Measurements from ENCODE around the gene KLF6.

The KLF6 gene

DNA sequence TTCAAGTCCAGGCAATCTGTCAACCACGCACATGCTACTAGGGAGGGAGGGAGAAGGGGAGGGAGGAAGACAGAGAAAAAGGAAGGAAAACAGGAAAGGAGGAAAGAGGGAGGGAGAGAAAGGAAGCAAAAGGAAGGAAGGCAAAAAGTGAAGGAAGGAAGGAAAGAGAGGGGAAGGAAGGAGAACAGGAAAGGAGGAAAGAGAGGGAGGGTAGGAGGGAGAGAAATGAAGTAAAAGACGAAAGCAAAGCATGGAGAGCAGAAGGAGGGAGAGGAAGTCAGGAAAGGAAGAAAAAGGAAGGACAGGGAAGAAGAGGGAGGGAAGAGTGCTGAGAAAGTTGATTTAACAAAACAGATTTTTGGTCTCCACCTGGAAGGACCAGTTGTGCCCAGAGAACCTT lies 25.6 kb downstream of the KLF6 start:
- FAIRE-seq (no peak), DNase-seq (ENCODE audit: insufficient read length, low spot score) (no peak)

DNA sequence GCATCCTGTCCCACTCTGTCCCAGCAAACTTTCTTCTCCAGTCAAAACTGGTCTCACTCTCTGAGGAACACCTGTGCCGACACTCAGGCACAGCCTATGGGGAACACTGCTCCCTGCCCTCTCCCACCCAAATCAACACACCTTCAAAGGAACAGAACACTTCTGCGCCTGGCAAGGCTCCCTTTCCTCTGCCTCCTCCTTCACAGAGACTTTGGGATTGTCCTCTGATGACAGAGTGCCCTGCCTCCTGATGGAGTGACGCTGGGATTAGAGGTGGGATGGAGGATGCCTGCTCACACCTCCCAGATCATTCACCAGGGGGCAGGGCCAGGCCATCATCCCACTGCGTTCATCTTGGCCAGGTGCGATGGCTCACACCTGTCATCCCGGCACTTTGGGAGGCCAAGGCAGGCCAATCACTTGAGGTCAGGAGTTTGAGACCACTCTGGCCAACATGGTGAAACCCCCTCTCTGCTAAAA lies 26.5 kb downstream of the KLF6 start:
- FAIRE-seq (no peak), DNase-seq (ENCODE audit: insufficient read length, low spot score) (no peak)

DNA sequence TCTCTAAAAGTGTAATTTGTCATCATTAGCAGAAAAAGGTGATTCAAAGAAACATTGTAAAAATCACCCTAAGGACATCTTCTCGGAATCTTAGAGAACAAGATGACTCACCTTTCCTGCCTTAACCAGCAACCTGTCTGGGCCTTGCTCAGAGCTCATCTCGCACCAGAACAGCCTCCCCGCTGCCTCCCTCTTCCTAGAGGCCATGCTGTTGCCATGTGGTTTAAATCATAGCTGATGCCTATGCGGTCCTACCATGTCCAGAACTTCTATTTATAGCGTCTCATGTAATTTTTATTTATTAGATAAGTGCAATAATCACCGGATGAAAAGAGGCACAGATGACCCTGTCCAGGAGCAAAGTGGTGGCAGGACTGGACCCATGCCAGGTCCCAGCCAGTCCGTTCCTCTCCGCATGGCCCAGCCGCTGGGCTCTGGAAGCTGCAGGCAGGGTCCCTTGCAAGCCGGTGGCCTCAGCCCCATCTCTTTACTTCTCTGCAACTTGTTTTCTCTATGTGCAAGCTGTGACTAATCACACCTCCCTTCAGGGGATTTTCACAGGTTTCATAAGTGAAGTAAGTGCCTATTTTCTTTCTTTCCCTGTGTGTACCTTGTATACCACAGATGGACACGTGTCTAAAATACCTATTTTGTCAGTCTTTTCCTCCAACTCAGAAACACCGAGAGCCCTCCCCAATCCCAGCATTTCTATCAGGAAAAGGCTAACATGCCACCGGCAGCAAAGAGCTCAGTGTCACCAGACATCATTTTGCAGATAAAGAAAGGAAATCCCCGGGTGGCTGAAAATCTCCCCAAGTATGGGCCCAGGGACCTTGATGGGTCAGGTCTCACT lies 27.1 kb downstream of the KLF6 start:
- FAIRE-seq, result no peak
- no peak for DNase-seq (ENCODE audit: insufficient read length, low spot score)

DNA sequence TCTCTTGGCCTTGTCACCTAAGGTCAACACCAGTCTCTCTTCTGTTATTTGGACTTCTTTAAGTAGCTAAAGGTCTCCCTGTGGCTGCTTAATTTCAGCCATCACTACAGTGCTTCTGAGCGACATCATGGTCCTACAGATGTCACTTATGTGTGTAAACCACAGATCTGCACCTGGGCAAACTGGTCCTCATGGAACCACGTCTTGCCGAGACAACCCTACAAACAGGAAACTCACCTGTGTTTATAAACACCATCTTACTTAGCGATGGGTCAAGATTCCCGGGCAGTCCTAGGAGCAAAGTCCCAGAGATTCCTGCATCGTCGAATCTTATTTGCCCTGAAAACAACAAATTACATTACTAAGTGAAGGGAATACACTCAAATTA lies 27.8 kb downstream of the KLF6 start:
- FAIRE-seq, result no peak
- no peak for DNase-seq (ENCODE audit: insufficient read length, low spot score)

DNA sequence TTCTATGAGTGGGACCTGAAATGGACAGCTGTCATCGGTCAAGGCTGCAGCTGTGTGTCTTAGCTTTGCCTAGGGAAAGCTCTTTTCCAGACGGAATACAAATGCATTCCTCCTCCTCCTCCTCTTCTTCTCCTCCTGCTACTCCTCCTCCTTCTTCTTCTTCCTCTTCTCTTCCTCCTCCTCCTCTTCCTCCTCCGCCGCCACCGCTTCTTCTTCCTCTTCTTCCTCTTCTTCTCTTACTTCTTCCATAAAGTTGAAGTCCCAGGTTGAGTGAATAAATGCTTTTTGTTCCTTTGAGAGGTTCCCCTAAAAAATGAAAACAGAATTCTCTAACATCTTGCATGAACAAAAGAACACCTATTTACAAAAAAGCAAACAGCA lies 28.7 kb downstream of the KLF6 start:
- no peak for DNase-seq (ENCODE audit: insufficient read length, low spot score)

DNA sequence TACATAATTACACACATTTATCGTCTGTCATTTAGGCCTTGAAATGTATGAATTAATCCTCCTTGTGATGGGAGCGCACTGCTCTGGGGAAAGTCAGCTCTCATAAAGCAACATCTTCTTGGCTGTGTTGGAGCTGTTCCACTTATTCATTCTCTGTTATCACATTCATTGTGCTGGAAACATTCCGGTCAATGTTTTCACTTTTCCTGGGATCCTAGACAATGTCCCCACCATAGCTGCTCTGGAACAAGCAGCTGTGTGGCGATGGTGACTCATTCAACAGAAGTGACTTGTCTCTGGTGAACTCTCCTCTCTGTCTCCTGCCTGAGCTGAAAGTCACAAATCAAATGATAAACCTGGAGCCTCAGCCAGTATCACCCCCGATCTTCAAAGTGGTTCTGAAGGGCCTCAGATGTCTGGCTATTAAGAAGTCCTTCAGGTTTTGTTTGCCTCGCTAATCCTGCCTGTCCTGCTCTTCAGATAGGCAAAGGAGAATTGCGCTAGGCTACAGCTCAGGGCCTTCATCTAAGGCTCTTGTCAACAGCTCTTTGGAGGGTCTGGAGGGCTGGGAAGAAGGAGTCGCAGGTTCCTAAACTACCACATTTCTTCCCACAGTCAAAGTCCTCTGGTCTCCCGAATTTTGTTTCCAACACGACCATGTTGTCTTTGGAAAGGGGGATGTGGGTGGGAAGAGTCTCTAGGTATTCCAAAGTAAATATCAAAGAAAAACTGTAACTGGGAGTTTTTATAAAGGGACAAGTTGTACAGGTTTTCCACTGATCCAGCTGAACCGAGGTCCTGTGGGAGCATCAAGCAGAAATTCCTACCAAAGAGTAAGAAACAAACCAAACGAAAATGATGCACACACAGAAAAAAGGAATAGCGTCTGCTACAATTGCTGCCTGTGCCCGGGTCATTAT lies 29.3 kb downstream of the KLF6 start:
- DNase-seq (ENCODE audit: insufficient read length, low spot score) (no peak), FAIRE-seq (no peak)

More for the DNA sequence above, 28.7 kb downstream of the KLF6 start:
- FAIRE-seq, result no peak

DNA sequence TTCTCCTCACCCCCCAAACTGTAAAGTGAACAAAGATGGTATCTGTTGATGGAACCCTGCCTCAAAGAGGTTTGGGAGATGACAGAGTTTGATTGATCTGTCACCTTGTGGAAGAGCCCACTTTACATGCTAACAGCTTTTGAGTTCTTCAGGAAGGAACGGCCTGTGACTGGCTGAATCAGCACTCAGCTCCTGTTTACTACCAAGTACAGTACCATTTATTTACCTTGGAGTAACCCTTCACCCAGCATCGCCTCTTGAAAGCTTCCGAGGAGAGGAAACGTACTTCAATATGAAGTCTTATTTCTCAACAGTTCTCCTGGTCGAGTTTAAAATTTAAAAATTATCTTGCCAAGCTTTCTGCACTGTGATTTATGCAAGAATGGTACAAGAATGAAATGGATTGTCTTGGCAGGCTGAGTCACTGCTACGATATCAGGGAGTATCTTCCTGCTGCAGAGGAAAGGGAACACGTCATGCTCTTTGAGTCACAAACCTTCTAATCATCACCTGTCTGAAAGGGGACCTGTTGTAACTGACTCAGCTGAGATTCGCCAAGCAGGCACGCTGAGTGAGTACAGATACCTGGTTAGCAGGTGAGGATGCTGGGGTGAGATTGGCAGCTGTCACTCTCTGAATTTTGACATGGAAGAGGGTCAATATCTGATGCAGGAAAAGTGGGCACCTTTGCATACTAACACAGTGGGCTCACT lies 30.1 kb downstream of the KLF6 start:
- DNase-seq (ENCODE audit: insufficient read length, low spot score) (peak; percentile 60), FAIRE-seq (peak; percentile 82)

DNA sequence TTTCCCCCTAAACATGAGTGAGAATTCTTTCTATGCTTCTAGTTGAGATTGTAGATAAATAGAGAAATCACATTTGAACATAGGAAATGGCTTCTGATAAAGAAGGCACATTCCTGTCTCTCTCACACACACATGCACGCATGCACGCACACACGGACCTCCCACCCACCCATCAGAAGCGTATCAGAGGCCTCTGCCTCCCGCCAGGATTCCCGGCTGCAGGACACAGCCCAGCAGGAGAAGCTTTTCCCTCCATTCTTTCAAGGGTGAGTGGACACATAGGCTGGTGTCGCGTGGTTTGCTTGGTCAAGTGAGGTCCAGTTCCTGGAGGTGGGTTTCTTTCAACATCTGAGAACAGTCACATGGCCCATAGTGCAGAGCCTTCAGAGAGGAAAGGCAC lies 34.2 kb downstream of the KLF6 start:
- DNase-seq (ENCODE audit: insufficient read length, low spot score) (no peak), FAIRE-seq (no peak)

DNA sequence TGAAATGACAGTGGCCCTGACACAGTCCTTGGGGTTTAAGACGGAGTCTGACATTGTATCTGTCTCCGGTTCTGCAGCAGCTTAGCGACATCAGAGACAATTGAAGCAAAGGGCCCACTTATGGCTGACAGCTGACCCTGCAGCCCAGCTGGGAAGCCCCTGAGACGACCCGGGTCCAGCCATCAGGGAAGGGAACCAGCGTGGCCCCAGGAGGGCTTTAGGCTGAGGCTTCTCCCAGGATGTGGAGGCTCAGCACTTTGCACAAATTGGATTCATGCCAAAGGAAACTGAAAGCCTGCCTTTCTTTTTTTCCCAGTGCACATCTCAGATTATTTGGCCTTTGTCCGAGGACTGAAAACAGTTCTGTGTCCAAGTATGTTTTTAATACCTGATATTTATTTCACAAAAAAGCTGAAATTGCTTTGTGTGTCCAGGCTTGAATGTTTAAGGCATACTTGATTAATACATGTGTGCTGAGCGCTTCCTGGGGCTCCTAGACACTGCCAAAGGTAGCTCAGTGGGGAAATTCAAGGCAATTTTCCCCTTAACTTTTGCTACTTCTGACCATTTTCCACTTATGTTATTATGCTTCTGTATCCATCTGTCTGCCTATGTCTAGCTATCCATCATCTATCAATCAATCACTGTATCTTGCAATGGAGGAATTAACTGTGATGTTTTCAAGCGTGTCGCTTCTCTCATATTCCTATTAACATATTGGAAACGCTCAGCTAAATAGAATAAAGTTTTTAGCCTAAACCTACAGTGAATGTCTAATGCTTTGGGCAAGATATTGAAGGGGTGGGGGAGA lies 34.8 kb downstream of the KLF6 start:
- DNase-seq (ENCODE audit: insufficient read length, low spot score) (no peak), FAIRE-seq (no peak)

DNA sequence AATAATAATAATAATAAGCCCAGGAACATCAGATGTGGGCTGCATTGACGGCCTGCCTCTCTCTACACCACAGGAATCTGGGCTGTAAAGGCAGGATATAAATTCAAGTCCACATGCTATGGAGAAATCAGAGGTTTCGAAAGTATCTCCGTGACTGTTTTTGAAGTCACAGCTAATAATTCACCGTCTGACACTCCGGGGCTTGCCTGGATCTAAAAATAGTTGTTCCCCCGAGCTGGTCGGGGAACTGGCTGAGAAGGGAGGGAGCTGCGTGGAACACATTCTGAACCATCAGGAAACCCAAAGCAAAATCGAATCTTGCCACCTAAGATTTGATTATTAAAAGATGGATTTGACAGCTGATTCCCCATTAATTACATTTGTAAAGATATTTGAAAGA lies 35.4 kb downstream of the KLF6 start:
- DNase-seq (ENCODE audit: insufficient read length, low spot score) (no peak), FAIRE-seq (no peak)

DNA sequence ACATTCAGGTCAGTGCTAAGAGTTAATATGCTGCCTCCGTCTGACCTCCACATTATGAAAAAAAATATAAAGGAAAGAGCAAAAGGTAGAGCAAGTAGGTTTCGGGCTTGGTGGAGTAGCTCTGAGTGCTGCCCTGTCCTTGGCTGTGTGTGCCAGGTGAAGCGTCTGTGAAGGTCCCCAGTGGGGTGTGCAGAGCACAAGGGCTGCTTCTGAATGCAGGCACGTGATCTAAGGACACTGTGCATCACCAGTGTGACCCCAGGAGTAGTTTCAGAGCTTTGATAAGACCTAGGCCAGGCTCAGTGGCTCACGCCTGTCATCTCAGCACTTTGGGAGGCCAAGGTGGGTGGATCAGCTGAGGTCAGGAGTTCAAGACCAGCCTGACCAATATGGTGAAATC lies 36.0 kb downstream of the KLF6 start:
- no peak for FAIRE-seq
- DNase-seq (ENCODE audit: insufficient read length, low spot score), result no peak

DNA sequence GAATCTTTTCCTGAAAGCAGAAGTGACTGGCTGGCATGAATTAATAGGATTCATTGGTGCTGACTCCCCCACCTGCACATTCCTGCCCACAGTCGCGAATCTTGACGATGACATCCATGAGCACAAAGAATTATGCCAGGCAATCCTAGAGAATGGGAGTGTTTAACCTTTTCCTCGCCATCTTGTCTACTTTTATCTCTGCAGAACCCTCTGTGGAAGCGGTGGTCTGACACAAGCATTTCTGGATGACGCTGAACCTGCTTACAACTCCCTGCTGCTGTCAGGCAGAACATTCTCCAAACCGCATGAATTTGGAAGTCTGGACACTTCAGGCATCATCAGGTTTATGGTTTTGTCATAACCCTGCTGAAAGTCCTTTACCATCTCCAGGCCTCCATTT lies 36.5 kb downstream of the KLF6 start:
- DNase-seq (ENCODE audit: insufficient read length, low spot score), result no peak
- FAIRE-seq, result no peak

DNA sequence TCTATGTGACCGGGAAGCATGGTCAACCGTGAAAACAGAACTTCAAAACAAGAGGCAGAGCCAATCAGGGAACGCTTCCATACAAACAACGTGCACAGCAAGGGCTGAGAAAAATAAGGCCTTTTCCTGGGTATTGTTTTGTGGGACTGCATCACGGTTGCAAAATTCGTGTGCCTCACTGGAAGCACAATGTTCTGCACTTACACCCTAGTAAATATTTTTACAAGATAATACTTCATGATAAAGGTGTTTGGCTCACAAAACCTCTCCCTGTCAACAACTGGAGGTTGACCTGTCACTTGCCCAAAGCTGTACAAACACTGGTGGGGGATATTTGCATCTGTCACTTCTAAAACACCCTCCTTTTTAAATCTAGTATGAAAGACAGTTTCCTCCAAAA lies 37.0 kb downstream of the KLF6 start:
- no peak for DNase-seq (ENCODE audit: insufficient read length, low spot score)
- FAIRE-seq, result no peak

DNA sequence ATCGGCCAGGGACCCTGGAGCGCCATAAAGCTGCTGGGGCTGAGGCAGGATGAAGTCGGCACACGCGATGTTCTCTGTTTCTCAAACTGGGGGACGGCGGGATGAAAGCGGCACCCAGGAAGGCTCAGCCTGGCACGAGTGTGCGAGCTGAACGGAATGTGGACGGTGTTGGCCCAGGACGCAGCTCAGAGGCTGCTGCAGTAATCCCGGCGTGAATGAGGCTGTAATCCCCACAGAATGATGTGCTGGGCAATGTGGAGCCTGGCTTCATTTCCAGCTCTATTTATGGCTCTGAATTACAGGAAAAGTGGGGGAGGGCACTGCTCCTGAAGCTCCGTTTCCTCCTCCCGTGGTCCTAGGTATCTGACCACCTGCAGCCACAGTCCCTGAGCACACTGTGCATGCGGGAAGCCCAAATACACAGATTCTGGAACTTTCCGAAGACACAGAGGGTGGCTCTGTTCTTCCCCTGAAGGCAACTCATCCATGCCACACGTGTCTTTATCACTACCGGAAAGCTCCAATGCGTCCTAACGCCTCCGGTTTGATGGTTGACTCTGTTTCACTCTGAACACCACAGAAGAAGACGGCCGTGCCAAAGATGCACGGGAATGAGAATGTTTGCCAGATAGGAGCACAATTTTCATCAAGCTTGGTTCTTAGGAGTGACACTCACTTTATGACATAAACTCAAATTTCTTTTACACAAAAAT lies 37.6 kb downstream of the KLF6 start:
- DNase-seq (ENCODE audit: insufficient read length, low spot score), result no peak
- FAIRE-seq, result no peak

DNA sequence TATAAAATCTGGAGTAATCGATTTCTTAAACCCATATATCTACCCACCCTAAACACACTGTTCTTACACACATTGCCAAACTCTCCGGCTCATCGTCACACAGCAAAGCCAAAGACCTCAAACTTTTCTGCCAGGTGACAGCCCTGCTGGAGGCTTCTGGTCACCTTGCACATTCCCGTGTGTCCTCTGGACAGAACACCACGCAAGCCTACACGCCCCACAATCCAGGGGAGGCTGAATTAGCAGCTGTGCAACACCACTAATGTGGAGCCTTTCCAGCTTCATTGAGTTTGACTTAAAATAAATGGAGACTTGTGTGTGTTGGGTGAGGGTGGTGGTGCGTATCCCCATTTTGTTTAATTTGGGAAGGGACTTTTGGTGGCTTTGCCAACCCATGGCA lies 38.4 kb downstream of the KLF6 start:
- no peak for FAIRE-seq
- no peak for DNase-seq (ENCODE audit: insufficient read length, low spot score)

DNA sequence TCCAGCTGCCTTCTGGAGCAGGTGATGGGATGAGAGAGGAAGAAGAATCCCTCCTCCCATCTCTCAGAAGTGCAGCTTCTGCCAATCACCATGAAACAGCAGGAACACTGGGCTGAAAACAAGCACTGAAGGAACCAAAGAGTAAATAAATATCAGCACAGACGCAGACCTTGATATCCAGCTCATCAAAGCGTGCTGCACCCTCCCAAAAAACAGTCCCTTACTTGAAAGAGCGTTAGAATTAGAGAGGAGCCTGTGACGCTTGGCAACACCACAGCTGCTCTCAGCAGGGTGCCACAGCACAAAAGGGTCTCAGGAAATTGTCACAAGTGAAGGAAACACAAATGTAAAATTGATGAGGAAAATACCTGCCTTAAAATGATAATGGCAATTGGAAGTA lies 39.5 kb downstream of the KLF6 start:
- FAIRE-seq (no peak), DNase-seq (ENCODE audit: insufficient read length, low spot score) (no peak)

DNA sequence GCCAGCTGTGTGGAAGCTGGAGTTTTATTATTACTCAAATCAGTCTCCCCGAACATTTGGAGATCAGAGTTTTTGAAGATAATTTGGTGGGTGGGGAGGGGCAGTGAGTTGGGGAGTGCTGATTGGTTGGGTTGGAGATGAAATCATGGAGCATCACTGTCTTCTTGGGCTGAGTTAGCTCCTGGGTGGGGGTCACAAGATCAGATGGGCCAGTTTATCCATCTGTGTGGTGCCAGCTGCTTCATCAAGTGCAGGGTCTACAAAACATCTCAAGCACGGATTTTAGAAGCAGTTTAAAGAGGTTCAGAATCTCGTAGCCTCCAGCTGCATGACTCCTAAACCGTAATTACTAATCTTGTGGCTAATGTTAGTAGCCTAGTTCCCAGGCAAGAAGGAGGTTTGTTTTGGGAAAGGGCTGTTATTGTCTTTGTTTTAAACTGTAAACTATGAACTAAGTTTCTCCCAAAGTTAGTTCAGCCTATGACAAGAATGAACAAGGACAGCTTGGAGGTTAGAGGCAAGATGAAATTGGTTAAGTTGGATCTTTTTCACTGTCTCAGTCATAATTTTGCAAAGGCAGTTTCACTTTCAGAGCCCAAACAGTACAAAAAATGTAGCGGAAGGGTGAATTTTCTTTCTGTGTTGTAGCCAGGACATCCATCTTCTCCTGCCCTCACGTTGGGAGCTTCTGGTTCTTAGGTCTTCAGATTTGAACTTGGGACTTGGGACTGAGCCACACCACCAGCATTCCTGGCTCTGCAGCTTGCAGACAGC lies 43.1 kb downstream of the KLF6 start:
- DNase-seq (ENCODE audit: insufficient read length, low spot score) (no peak), FAIRE-seq (no peak)

DNA sequence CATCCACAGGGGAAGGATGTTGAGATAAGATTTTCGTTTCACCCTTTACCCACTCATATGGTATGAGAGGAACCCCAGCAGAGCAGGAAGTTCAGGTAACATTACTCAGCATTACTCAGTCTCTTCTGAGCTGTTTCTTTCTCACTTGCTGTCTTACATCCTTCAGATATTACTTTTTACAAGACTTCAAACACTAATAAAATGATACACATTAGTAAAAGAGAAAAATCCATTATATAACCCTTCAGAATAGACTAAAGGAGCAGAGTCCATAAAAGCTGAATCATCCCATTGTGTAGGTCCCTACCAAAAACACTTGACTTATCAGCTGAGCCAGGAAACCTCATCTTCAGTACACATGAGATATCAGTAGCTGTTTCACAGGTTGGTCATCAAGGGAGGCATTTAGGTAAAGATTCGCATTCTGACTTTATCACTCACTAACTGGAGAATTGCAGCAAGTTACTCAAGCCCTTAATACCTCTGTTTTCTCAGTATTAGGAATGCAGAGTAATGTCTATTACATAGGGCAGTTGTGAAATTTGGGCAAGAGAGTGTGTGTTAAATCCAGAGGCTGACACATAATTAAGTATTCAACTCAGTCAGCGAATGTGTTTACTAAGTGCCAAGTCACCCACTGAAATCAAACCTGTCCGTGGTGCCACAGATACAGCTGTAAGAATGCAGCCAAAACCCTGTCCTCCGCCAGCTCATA lies 44.7 kb downstream of the KLF6 start:
- FAIRE-seq (no peak), DNase-seq (ENCODE audit: insufficient read length, low spot score) (no peak)

Measured in HTR-8/SVneo (cell line).